ENCODE measurements around the gene KIF15. TPM values are rescaled to one million over a fixed set of nuclear protein-coding genes. Genes with fewer than 3 reads are reported as not detected.

KIF15 gene
- total RNA-seq, 4 donors from 2014 or later, result 0.25 to 1.6 (median 0.38) TPM

GRCh38 chr3:44861412-44862225, 100.0 kb downstream of the KIF15 start, which contains the start of gene TMEM42:
TMEM42 (plus strand) TSS chr3:44861912; CDS start chr3:44861925, 13 bp downstream.
- DNase-seq (peak; percentile 77 to 85), ATAC-seq (peak; percentile 96 to 97)
- Histone ChIP-seq H3K27ac (peak within 1 kb of the TSS; percentile 84 to 97 (median 90)), H3K4me1 (peaks cover 11 to 17% of the 10 kb centered on the region in 2 donors), H3K27me3 (no peaks in the 10 kb centered on the region), H3K4me3 (peak within 1 kb of the TSS; percentile 70 to 92 (median 81)), H3K36me3 (no peaks in the 10 kb centered on the region), H3K9me3 (no peaks in the 10 kb centered on the region)
- peak; percentile 84 for TF ChIP-seq POLR2A (IDR thresholded peaks at IDR 0.05)
- no peak for TF ChIP-seq CTCF (IDR thresholded peaks at IDR 0.05 in 4 of 5, conservative IDR thresholded peaks at IDR 0.05 in 1 of 5)
- intact Hi-C loops (cut with DNase I; ENCODE audit: low total_unique reads) (loop anchor here (2.0 to 5.0 kb wide), 4 partner anchors 101 to 539 kb away; partner anchors contain the start of genes EXOSC7, KIAA1143, KIF15 and ZDHHC3), in situ Hi-C loops (cut with MboI; ENCODE audit: low sequenced_read_pairs in 4 of 4) (no loop called here)

- no peak for TF ChIP-seq POLR2A (IDR thresholded peaks at IDR 0.05)
- TF ChIP-seq CTCF (IDR thresholded peaks at IDR 0.05 in 4 of 5, conservative IDR thresholded peaks at IDR 0.05 in 1 of 5), result no peak
- H3K27me3 ChIP-seq, result no peaks in the 10 kb centered on the region
- intact Hi-C loops (cut with DNase I; ENCODE audit: low total_unique reads), result loop anchor here (5.0 kb wide), 3 partner anchors 115 to 540 kb away; partner anchors contain the start of genes EXOSC7, ZDHHC3 and ZNF502
- DNase-seq (no peak), ATAC-seq (peak; percentile 53 to 64)
- H3K9me3 ChIP-seq, result no peaks in the 10 kb centered on the region
- H3K4me1 ChIP-seq, result peaks cover 11 to 17% of the 10 kb centered on the region in 2 donors
- no peaks in the 10 kb centered on the region for H3K36me3 ChIP-seq
- H3K27ac ChIP-seq, result peak overlapping the region; percentile 84 to 97 (median 90)
- in situ Hi-C loops (cut with MboI; ENCODE audit: low sequenced_read_pairs in 4 of 4), result no loop called here
- H3K4me3 ChIP-seq, result peak overlapping the region; percentile 59 to 90 (median 71)
These were observed 100.6 kb downstream of the KIF15 start for GRCh38 chr3:44862226-44862637.

- no peak for ATAC-seq
- peak overlapping the region; percentile 6 to 61 (median 44) for H3K27ac ChIP-seq
- no peaks in the 10 kb centered on the region for H3K36me3 ChIP-seq
- no peak overlapping the region for H3K4me3 ChIP-seq
- intact Hi-C loops (cut with DNase I; ENCODE audit: low total_unique reads) (no loop called here), in situ Hi-C loops (cut with MboI; ENCODE audit: low sequenced_read_pairs in 4 of 4) (no loop called here)
- no peaks in the 10 kb centered on the region for H3K27me3 ChIP-seq
- H3K4me1 ChIP-seq, result peaks cover 11 to 17% of the 10 kb centered on the region in 2 donors
- TF ChIP-seq POLR2A (IDR thresholded peaks at IDR 0.05) (no peak), CTCF (IDR thresholded peaks at IDR 0.05 in 4 of 5, conservative IDR thresholded peaks at IDR 0.05 in 1 of 5) (no peak)
- no peak for DNase-seq
- no peaks in the 10 kb centered on the region for H3K9me3 ChIP-seq
These were observed 103.9 kb downstream of the KIF15 start for GRCh38 chr3:44865272-44866035.

- no peaks in the 10 kb centered on the region for H3K9me3 ChIP-seq
- H3K27me3 ChIP-seq, result no peaks in the 10 kb centered on the region
- H3K36me3 ChIP-seq, result no peaks in the 10 kb centered on the region
- intact Hi-C loops (cut with DNase I; ENCODE audit: low total_unique reads) (no loop called here), in situ Hi-C loops (cut with MboI; ENCODE audit: low sequenced_read_pairs in 4 of 4) (no loop called here)
- DNase-seq, result no peak
- ATAC-seq, result no peak
- peaks cover 5 to 13% of the 10 kb centered on the region in 2 donors for H3K4me1 ChIP-seq
- H3K4me3 ChIP-seq, result no peak overlapping the region
- TF ChIP-seq CTCF (IDR thresholded peaks at IDR 0.05 in 4 of 5, conservative IDR thresholded peaks at IDR 0.05 in 1 of 5) (no peak), POLR2A (IDR thresholded peaks at IDR 0.05) (no peak)
- H3K27ac ChIP-seq, result no peak overlapping the region
These were observed 106.0 kb downstream of the KIF15 start for GRCh38 chr3:44867421-44868111.

Data from gastrocnemius medialis (tissue), 4 donors.